Endothelial cell of umbilical vein (primary cell): ENCODE data around the gene THSD4. TPM values are rescaled to one million over a fixed set of nuclear protein-coding genes. Genes with fewer than 3 reads are reported as not detected.

Source experiments
- BruUV-seq: library from RNA; stranded (reverse); fragments of 400-500 nt; replicated peaks from 2 replicates; lab custom pipeline; 2021; lab: Mats Ljungman, UMichigan
- CTCF ChIA-PET: fragments of 300-600, 350-600 bp; sonication (Branson Sonifier 250); formaldehyde crosslinking; loops from one replicate; lab custom pipeline; 2021; ENCODE audit warnings: antibody characterized with exemption, inconsistent platforms; lab: Charles Lee
- POLR2A ChIA-PET: fragments of 300-600, 350-600 bp; sonication (Branson Sonifier 250); formaldehyde crosslinking; loops from one replicate; lab custom pipeline; 2021; ENCODE audit warnings: antibody characterized with exemption, inconsistent platforms; lab: Charles Lee
- DNase-seq: peaks from one replicate; pipeline ENCODE4 v3.0.0-alpha.2; 2011; ENCODE audit warnings: low read depth, low spot score
- FAIRE-seq: peaks from 2 replicates; lab custom pipeline; 2011; peaks lifted over from hg19 to GRCh38; lab: Jason Lieb, UNC
- H2AFZ ChIP-seq: 2 replicates; pipeline ENCODE4 v1.6.0; 2012; ENCODE audit warnings: low read depth, low read length, control low read depth, inconsistent platforms
- H3K27ac ChIP-seq: 2 replicates; pipeline ENCODE4 v1.5.1; 2011; ENCODE audit warnings: low read depth, mild to moderate bottlenecking, control low read depth, low read length, moderate library complexity; ENCODE audit not compliant: insufficient read depth
- H3K27me3 ChIP-seq, 2 experiments: 2 replicates each; pipeline versions ENCODE4 v1.6.0 to v1.6.1; 2011; ENCODE audit warnings: low read length in 2 of 2, mixed read lengths in 1 of 2; ENCODE audit not compliant: control insufficient read depth in 2 of 2, insufficient read depth in 2 of 2
- H3K36me3 ChIP-seq, 2 experiments: 2 replicates in 1 of 2; 3 replicates in 1 of 2; pipeline ENCODE4 v1.5.1; 2011; ENCODE audit warnings: low read length in 2 of 2, mild to moderate bottlenecking in 1 of 2, moderate library complexity in 1 of 2; ENCODE audit not compliant: control insufficient read depth in 2 of 2, insufficient read depth in 2 of 2; ENCODE audit errors: extremely low read depth in 1 of 2
- H3K4me1 ChIP-seq: 3 replicates; pipeline ENCODE4 v1.5.1; 2011; ENCODE audit warnings: mild to moderate bottlenecking, low read length; ENCODE audit not compliant: control insufficient read depth, insufficient read depth; ENCODE audit errors: extremely low read depth
- H3K4me2 ChIP-seq: 2 replicates; pipeline ENCODE4 v1.6.1; 2011; ENCODE audit warnings: low read length, control low read depth, mixed read lengths; ENCODE audit not compliant: insufficient read depth
- H3K4me3 ChIP-seq, 3 experiments: fragments of 200-600 bp in 1 of 3; sonication (generic), shearing (Covaris generic) in 1 of 3; replicated peaks in 1 of 3; 2 replicates each; pipeline ENCODE4 v1.5.1; 2011 to 2016; ENCODE audit warnings: control low read depth in 3 of 3, low read length in 3 of 3, mild to moderate bottlenecking in 2 of 3, inconsistent platforms in 1 of 3, low read depth in 1 of 3, moderate library complexity in 1 of 3; ENCODE audit not compliant: insufficient read depth in 1 of 3
- H3K79me2 ChIP-seq: 2 replicates; pipeline ENCODE4 v1.6.0; 2012; ENCODE audit warnings: low read length, inconsistent platforms; ENCODE audit not compliant: control insufficient read depth, insufficient read depth
- H3K9ac ChIP-seq: replicated peaks from 2 replicates; pipeline ENCODE3; 2011; ENCODE audit warnings: low read length, control low read depth; ENCODE audit not compliant: insufficient read depth; ENCODE audit errors: extremely low read depth
- H3K9me1 ChIP-seq: replicated peaks from 3 replicates; pipeline ENCODE4 v1.6.0; 2011; ENCODE audit warnings: mild to moderate bottlenecking, low read length; ENCODE audit not compliant: control insufficient read depth, insufficient read depth; ENCODE audit errors: extremely low read depth
- H3K9me3 ChIP-seq: replicated peaks from 2 replicates; pipeline ENCODE4 v1.5.1; 2012; ENCODE audit warnings: low read length, inconsistent platforms; ENCODE audit not compliant: control insufficient read depth, insufficient read depth
- H4K20me1 ChIP-seq: replicated peaks from 2 replicates; pipeline ENCODE3; 2011; ENCODE audit warnings: mild to moderate bottlenecking, low read length; ENCODE audit not compliant: control insufficient read depth, insufficient read depth; ENCODE audit errors: extremely low read depth
- FOS ChIP-seq: IDR thresholded peaks from 2 replicates; pipeline ENCODE4 v1.6.1; 2011; ENCODE audit warnings: mild to moderate bottlenecking, low read length, moderate library complexity, borderline replicate concordance; ENCODE audit not compliant: insufficient read depth
- GATA2 ChIP-seq: IDR thresholded peaks from 2 replicates; pipeline ENCODE4 v1.7.0; 2011; ENCODE audit warnings: low read depth, mild to moderate bottlenecking, moderate library complexity, mixed read lengths, low read length; ENCODE audit not compliant: insufficient read length, insufficient read depth
- MAX ChIP-seq: IDR thresholded peaks from 2 replicates; pipeline ENCODE4 v1.6.1; 2011; ENCODE audit not compliant: insufficient read depth, insufficient read length
- POLR2AphosphoS5 ChIP-seq: IDR thresholded peaks from 2 replicates; pipeline ENCODE4 v1.6.1; 2012; ENCODE audit warnings: low read depth, mild to moderate bottlenecking, control low read depth, low read length, moderate library complexity; ENCODE audit not compliant: insufficient read depth
- dilution Hi-C: fragments of 300-500 bp; cut with MboI; formaldehyde crosslinking; loops from one replicate; pipeline ENCODE4 v1.15.0; 2019; ENCODE audit warnings: low sequenced_read_pairs; ENCODE audit not compliant: extremely low pct_ligation_motif_present
- intact Hi-C: fragments of 100-400 bp; cut with micrococcal nuclease; formaldehyde crosslinking; loops from one replicate; pipeline ENCODE4 v1.10.0; 2022
- polyA plus RNA-seq, 4 experiments: library from polyadenylated mRNA; depleted of rRNA in 3 of 4; stranded (reverse) in 3 of 4; unstranded in 1 of 4; fragments of >200 nt; gene quantifications; 2 replicates each; pipeline versions ENCODE4 v1.2.1 to v1.2.3, GENCODE V29; 2011 to 2012; ENCODE audit warnings: missing spikeins in 1 of 4
- total RNA-seq: library from RNA; stranded (reverse); gene quantifications from 2 replicates; pipeline ENCODE4 v1.2.3, GENCODE V29; 2021
- TF ChIP-seq, protein P1 (sequence below), 2 donors: IDR thresholded peaks; 1 replicate in 1 of 2; 2 replicates in 1 of 2; pipeline ENCODE4 v1.5.1; 2011; ENCODE audit warnings: low read length in 2 of 2, mild to moderate bottlenecking in 2 of 2, moderate library complexity in 2 of 2, control low read depth in 1 of 2, inconsistent platforms in 1 of 2, low read depth in 1 of 2; ENCODE audit not compliant: insufficient read depth in 1 of 2; ENCODE audit errors: extremely low read depth in 1 of 2

Gene THSD4
- total and polyA plus RNA-seq, 2 donors (not counting 3 experiments of a cell fraction or from before 2014, with no cell fraction given): 9.9 to 25.4 TPM

GRCh38 chr15:71678605-71679004 is 563.3 kb downstream of the THSD4 start:
- no peaks in the 10 kb centered on the region for H3K36me3 ChIP-seq
- H3K79me2 ChIP-seq: no peaks in the 10 kb centered on the region
- BruUV-seq: no TSS peak
- TF ChIP-seq GATA2: no peak
- TF ChIP-seq POLR2AphosphoS5: no peak
- TF ChIP-seq, protein P1, sequence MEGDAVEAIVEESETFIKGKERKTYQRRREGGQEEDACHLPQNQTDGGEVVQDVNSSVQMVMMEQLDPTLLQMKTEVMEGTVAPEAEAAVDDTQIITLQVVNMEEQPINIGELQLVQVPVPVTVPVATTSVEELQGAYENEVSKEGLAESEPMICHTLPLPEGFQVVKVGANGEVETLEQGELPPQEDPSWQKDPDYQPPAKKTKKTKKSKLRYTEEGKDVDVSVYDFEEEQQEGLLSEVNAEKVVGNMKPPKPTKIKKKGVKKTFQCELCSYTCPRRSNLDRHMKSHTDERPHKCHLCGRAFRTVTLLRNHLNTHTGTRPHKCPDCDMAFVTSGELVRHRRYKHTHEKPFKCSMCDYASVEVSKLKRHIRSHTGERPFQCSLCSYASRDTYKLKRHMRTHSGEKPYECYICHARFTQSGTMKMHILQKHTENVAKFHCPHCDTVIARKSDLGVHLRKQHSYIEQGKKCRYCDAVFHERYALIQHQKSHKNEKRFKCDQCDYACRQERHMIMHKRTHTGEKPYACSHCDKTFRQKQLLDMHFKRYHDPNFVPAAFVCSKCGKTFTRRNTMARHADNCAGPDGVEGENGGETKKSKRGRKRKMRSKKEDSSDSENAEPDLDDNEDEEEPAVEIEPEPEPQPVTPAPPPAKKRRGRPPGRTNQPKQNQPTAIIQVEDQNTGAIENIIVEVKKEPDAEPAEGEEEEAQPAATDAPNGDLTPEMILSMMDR (IDR thresholded peaks at IDR 0.05; ENCODE audit: extremely low read depth in 1 of 2, insufficient read depth in 1 of 2, low read depth in 1 of 2, low read length in 2 of 2): no peak
- no peak for TF ChIP-seq FOS
- no peak for TF ChIP-seq MAX
- no peak overlapping the region for H3K9ac ChIP-seq
- no peaks in the 10 kb centered on the region for H3K9me3 ChIP-seq
- dilution Hi-C loops: no loop called here
- POLR2A ChIA-PET: no interaction called here
- no peaks in the 10 kb centered on the region for H3K9me1 ChIP-seq
- H3K27me3 ChIP-seq: no peaks in the 10 kb centered on the region
- no peak overlapping the region for H3K4me2 ChIP-seq
- CTCF ChIA-PET: interaction anchor here (0.9 to 1.4 kb wide), 3 partner anchors 14 to 65 kb away, joined by 4 to 8 read pairs (median 5); no protein-coding TSS in a partner anchor
- no peak overlapping the region for H2AFZ ChIP-seq
- intact Hi-C loops: no loop called here
- H3K27ac ChIP-seq: no peak overlapping the region
- H3K4me3 ChIP-seq: no peak overlapping the region
- H4K20me1 ChIP-seq: no peaks in the 10 kb centered on the region
- H3K4me1 ChIP-seq: peaks cover 15% of the 10 kb centered on the region
- DNase-seq: no peak
- no peak for FAIRE-seq
